Motor neuron (in vitro differentiated cells): Measurements from ENCODE around the gene DKK3. TPM values are rescaled to one million over a fixed set of nuclear protein-coding genes. Genes with fewer than 3 reads are reported as not detected.
"Not testable (repeated sequence)": the region's sequence is repeated elsewhere in the genome, so short reads cannot be mapped to it uniquely, and the experiment has no call there.

ENCODE experiments used
- ATAC-seq, 8 experiments: fragments of 200-7000 bp; cut with Tn5 transposase; replicated peaks in 6 of 8; 2 replicates each; pipeline ENCODE4 v1.8.0; 2021; ENCODE audit warnings: mild to moderate bottlenecking in 8 of 8, moderate library complexity in 8 of 8
- H3K27ac ChIP-seq, 2 donors: fragments of 250-450 bp; sonication (Bioruptor Pico); 2 replicates each; pipeline ENCODE4 v1.9.0; 2021; ENCODE audit warnings: antibody characterized with exemption in 2 of 2, mild to moderate bottlenecking in 2 of 2, moderate library complexity in 1 of 2
- H3K4me1 ChIP-seq, 2 donors: fragments of 250-450 bp; sonication (Bioruptor Pico); replicated peaks in 1 of 2; 2 replicates each; pipeline ENCODE4 v1.6.1; 2021; ENCODE audit warnings: antibody characterized with exemption in 2 of 2, mild to moderate bottlenecking in 2 of 2, moderate library complexity in 1 of 2
- H3K4me3 ChIP-seq, 5 donors: fragments of 250-450 bp; sonication (Bioruptor Pico); 2 replicates each; pipeline ENCODE4 v1.9.0; 2021; ENCODE audit warnings: antibody characterized with exemption in 5 of 5, mild to moderate bottlenecking in 5 of 5, moderate library complexity in 4 of 5
- WGBS, 10 experiments: fragments of 450-650 bp; shearing (Covaris generic); methylation state at CpG; one replicate each; pipeline ENCODE4 v1.0.0; 2022; 5-methylcytosine and 5-hydroxymethylcytosine counted together
- in situ Hi-C, 9 experiments: fragments of 400-800 bp; cut with MboI; loops; one replicate each; pipeline ENCODE4 v1.15.0; 2021; ENCODE audit warnings: low sequenced_read_pairs in 9 of 9, low pct_unique_long_range_greater_than_20kb in 2 of 9; ENCODE audit not compliant: unreplicated experiment in 9 of 9
- total RNA-seq, 8 experiments: library from RNA; unstranded; fragments of 300-600 nt; gene quantifications; 2 replicates each; pipeline versions ENCODE4 v1.2.3 to v1.2.4, GENCODE V29; 2022

Gene DKK3
- total RNA-seq, 8 experiments from 2014 or later: 13.0 to 616 (median 61.2) TPM

DNA sequence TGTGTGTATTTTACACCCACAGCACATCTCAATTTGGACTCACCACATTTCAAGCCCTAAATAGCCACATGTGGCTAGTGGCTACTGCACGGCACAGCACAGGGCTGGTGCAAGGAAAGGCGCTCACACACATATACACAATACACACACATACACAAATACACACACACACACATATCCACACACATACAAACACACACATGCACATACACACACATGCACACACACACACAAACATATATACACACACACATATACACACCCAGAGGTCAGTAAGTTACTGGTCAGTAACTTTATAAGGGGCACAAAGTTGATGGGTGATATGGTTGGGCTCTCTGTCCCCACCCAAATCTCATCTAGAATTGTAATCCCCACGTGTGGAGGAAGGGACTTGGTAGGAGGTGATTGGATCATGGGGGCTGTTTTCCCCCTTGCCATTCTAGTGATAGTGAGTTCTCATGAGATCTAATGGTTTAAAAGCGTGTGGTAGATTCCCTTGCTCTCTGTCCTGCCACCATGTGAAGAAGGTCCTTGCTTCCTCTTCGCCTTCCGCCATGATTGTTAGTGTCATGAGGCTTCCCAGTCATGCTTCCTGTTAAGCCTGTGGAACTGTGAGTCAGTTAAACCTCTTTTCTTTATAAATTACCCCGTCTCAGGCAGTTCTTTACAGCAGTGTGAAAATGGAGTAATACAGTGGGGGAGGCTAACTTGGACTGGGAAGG lies 37.6 kb upstream of the DKK3 start:
- Histone ChIP-seq H3K4me3 (no peak overlapping the region), H3K4me1 (peaks cover 0 to 12% of the 10 kb centered on the region in 2 donors), H3K27ac (no peak overlapping the region)
- ATAC-seq: no peak
- 53 to 100% (median 100%) methylated on average over 1 to 3 of the region's 7 CpGs; no CpG with 5 or more reads in 3 of the 10 experiments for WGBS, 10 experiments
- in situ Hi-C loops: loop anchor here in 6 of 9 experiments (5.0 to 25.0 kb wide), 6 partner anchors 109 to 241 kb away; no protein-coding TSS in a partner anchor

- no peak for ATAC-seq
- WGBS, 10 experiments: 30 to 86% (median 68%) methylated on average over 4 to 6 of the region's 8 CpGs; no CpG with 5 or more reads in 6 of the 10 experiments
- Histone ChIP-seq H3K27ac (no peak overlapping the region), H3K4me1 (peaks cover 0 to 4% of the 10 kb centered on the region in 2 donors), H3K4me3 (no peak overlapping the region)
- in situ Hi-C loops: loop anchor here in 6 of 9 experiments (5.0 to 25.0 kb wide), 6 partner anchors 107 to 240 kb away; no protein-coding TSS in a partner anchor
Measured at GRCh38 chr11:12044799-12045198, 36.4 kb upstream of the DKK3 start.

DNA sequence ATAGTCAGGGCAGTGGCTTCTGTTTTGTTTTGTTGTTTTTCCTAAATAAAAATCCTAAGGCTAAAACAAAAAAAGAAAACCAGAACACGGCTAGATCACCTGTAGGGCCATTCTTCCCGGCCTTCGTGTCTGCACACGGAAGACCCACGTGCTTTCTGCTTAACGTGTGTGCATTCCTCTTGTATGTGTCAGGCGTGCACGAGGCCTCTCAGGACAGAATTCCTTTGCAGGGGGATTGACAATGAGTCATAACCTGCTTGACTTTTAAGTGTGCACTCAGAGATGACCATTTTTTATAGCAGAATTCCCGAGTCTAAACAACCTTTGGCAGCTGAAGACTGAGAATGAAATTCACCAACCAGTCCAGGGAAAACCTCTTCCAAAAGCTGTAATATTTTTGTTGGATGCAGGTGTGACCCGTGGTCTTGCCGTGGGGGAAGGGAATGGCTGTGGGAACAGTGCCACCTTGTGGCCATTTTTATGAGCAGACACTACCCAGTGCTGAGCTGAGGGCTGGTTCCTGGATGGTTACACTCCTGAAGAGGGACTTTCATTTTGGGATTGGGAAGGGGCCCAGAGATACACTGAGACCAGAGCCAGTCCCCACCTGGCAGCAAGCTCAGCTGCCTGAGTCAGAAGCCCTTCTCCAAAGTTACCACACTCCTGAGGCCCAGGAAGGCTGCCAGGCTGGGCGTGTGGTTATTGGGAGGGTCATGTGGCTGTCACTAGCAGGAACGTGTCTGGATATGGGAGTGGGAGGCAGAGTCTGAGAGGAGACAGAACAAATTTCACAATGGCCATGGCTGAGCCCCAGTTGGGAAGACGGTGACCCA lies 35.7 kb upstream of the DKK3 start:
- 0 to 39% (median 19%) methylated on average over 2 to 10 of the region's 14 CpGs; no CpG with 5 or more reads in 1 of the 10 experiments for WGBS, 10 experiments
- no peak overlapping the region for H3K27ac ChIP-seq
- H3K4me1 ChIP-seq: peaks cover 0 to 4% of the 10 kb centered on the region in 2 donors
- in situ Hi-C loops: loop anchor here in 6 of 9 experiments (10.0 to 25.0 kb wide), 5 partner anchors 107 to 241 kb away; no protein-coding TSS in a partner anchor
- peak; percentile 79 to 96 (median 93) for ATAC-seq
- H3K4me3 ChIP-seq: no peak overlapping the region

- ATAC-seq: no peak
- Histone ChIP-seq H3K27ac (no peak overlapping the region), H3K4me1 (peaks cover 0 to 4% of the 10 kb centered on the region in 2 donors), H3K4me3 (no peak overlapping the region)
- in situ Hi-C loops: loop anchor here in 6 of 9 experiments (10.0 to 25.0 kb wide), 5 partner anchors 106 to 242 kb away; no protein-coding TSS in a partner anchor
- 74 to 100% (median 93%) methylated on average over 1 to 7 of the region's 7 CpGs; no CpG with 5 or more reads in 1 of the 10 experiments for WGBS, 10 experiments
Measured at GRCh38 chr11:12043221-12043620, 34.8 kb upstream of the DKK3 start.

- H3K4me3 ChIP-seq: no peak overlapping the region
- 6 to 96% (median 84%) methylated on average over 4 to 7 of the region's 7 CpGs; no CpG with 5 or more reads in 1 of the 10 experiments for WGBS, 10 experiments
- in situ Hi-C loops: loop anchor here in 6 of 9 experiments (10.0 to 25.0 kb wide), 5 partner anchors 105 to 243 kb away; no protein-coding TSS in a partner anchor
- peak in 2 of 8 experiments; percentile 43 to 59 for ATAC-seq
- H3K4me1 ChIP-seq: peaks cover 0 to 4% of the 10 kb centered on the region in 2 donors
- no peak overlapping the region for H3K27ac ChIP-seq
Measured at GRCh38 chr11:12042215-12042676, 33.8 kb upstream of the DKK3 start.

- not testable (repeated sequence) for H3K4me1 ChIP-seq, ATAC-seq, H3K27ac ChIP-seq, H3K4me3 ChIP-seq
- in situ Hi-C loops: loop anchor here in 6 of 9 experiments (10.0 to 25.0 kb wide), 5 partner anchors 103 to 244 kb away; no protein-coding TSS in a partner anchor
- WGBS, 10 experiments: 83 to 100% (median 97%) methylated on average over 1 to 4 of the region's 5 CpGs; no CpG with 5 or more reads in 3 of the 10 experiments
Measured at GRCh38 chr11:12040719-12041118, 32.3 kb upstream of the DKK3 start.

GRCh38 chr11:12032968-12033367 lies 24.5 kb upstream of the DKK3 start:
- ATAC-seq: peak in 2 of 8 experiments; percentile 13 to 55
- H3K27ac ChIP-seq: no peak overlapping the region
- H3K4me1 ChIP-seq: peaks cover 9 to 27% of the 10 kb centered on the region in 2 donors
- H3K4me3 ChIP-seq: no peak overlapping the region
- in situ Hi-C loops: loop anchor here in 4 of 9 experiments (25.0 kb wide), 2 partner anchors 96 to 221 kb away; no protein-coding TSS in a partner anchor
- 0 to 78% (median 30%) methylated on average over 1 to 2 of the region's 2 CpGs; no CpG with 5 or more reads in 3 of the 10 experiments for WGBS, 10 experiments

DNA sequence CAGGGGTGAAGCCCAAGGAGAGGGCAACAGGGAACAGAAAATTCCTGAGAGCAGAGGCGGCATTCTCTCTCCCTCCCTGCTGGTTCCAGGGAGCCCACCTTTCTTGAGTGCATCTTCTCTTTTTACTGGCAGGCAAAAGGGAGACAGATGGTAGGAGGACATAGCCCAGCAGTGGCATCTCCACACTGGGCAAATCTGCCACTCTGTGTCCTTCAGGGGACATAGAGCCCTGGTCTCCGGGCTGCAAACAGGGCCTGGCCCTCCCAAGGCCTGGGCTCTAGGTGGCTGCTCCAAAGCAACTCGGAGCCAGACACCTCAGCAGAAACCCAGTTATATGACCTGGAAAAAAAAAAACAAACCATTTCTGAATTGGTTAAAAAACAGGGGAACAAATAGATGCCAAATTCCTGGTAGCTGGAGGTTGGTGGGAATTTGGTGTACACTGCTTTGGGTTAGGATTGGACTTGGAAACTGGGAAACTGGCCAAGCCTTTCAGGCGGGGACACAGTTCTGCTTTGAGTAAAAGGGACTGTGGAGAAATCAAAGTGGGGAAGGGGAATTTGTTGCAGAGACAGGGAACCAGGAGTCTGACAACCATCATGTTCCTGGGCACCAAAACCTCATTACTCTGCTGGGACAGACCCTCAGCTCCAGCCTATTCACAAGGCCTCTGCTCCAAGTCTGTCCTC lies 23.6 kb upstream of the DKK3 start:
- in situ Hi-C loops: loop anchor here in 4 of 9 experiments (25.0 kb wide), 2 partner anchors 95 to 220 kb away; no protein-coding TSS in a partner anchor
- Histone ChIP-seq H3K4me3 (no peak overlapping the region), H3K27ac (peak overlapping the region in 1 of 2 donors; percentile 29), H3K4me1 (peaks cover 9 to 27% of the 10 kb centered on the region in 2 donors)
- no peak for ATAC-seq
- WGBS, 10 experiments: 60 to 100% (median 100%) methylated on average over 1 to 4 of the region's 4 CpGs; no CpG with 5 or more reads in 2 of the 10 experiments

- in situ Hi-C loops: loop anchor here in 4 of 9 experiments (25.0 kb wide), 2 partner anchors 93 to 218 kb away; no protein-coding TSS in a partner anchor
- Histone ChIP-seq H3K27ac (no peak overlapping the region), H3K4me1 (peaks cover 9 to 27% of the 10 kb centered on the region in 2 donors), H3K4me3 (no peak overlapping the region)
- WGBS, 10 experiments: 0 to 82% (median 52%) methylated on average over 1 to 5 of the region's 5 CpGs; no CpG with 5 or more reads in 1 of the 10 experiments
- peak in 6 of 8 experiments; percentile 16 to 65 (median 60) for ATAC-seq
Measured at GRCh38 chr11:12029738-12030363, 21.4 kb upstream of the DKK3 start.

- Histone ChIP-seq H3K4me1 (peaks cover 9 to 27% of the 10 kb centered on the region in 2 donors), H3K27ac (no peak overlapping the region), H3K4me3 (no peak overlapping the region)
- in situ Hi-C loops: loop anchor here in 4 of 9 experiments (25.0 kb wide), 2 partner anchors 92 to 217 kb away; no protein-coding TSS in a partner anchor
- peak in 3 of 8 experiments; percentile 69 to 92 (median 76) for ATAC-seq
- WGBS, 10 experiments: 61 to 94% (median 80%) methylated on average over 2 of the region's 2 CpGs; no CpG with 5 or more reads in 2 of the 10 experiments
Measured at GRCh38 chr11:12029119-12029518, 20.7 kb upstream of the DKK3 start.

DNA sequence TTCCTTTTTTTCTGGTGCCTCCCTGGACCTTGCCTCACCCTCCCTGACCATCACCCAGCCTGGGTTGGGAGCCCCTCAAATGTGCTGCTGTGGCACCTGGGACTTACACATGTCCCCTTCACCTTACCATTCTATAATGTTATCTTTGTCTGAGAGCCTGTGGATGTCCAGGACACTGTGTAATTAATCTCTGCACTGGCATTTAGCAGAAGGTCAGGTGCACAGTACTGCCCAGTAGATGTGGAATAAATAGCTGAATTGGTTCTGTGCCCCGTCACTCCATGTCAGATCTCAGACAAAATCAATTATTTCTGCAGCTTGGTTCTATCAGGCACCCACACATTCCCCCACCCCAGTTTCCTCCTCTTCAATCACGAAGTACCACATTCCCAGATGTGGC lies 19.9 kb upstream of the DKK3 start:
- Histone ChIP-seq H3K4me3 (no peak overlapping the region), H3K4me1 (peaks cover 9 to 27% of the 10 kb centered on the region in 2 donors), H3K27ac (no peak overlapping the region)
- ATAC-seq: no peak
- 80 to 100% (median 89%) methylated on average over 1 to 2 of the region's 2 CpGs; no CpG with 5 or more reads in 4 of the 10 experiments for WGBS, 10 experiments
- in situ Hi-C loops: loop anchor here in 4 of 9 experiments (25.0 kb wide), 2 partner anchors 91 to 216 kb away; no protein-coding TSS in a partner anchor
